Renal pelvis (tissue), 4 donors: ENCODE data around the gene INHBB. TPM values are rescaled to one million over a fixed set of nuclear protein-coding genes. Genes with fewer than 3 reads are reported as not detected.

Experiments used
- DNase-seq: peaks from one replicate; pipeline ENCODE4 v3.0.0-alpha.2; 2013
- polyA plus RNA-seq, 3 donors: library from polyadenylated mRNA; unstranded; fragments of 120-200 nt; gene quantifications; one replicate each; pipeline ENCODE4 v1.2.1, GENCODE V29; 2013; ENCODE audit not compliant: insufficient read length in 3 of 3

The INHBB gene
- polyA plus RNA-seq, 3 donors, result 0.06 TPM; not detected in 1

DNA sequence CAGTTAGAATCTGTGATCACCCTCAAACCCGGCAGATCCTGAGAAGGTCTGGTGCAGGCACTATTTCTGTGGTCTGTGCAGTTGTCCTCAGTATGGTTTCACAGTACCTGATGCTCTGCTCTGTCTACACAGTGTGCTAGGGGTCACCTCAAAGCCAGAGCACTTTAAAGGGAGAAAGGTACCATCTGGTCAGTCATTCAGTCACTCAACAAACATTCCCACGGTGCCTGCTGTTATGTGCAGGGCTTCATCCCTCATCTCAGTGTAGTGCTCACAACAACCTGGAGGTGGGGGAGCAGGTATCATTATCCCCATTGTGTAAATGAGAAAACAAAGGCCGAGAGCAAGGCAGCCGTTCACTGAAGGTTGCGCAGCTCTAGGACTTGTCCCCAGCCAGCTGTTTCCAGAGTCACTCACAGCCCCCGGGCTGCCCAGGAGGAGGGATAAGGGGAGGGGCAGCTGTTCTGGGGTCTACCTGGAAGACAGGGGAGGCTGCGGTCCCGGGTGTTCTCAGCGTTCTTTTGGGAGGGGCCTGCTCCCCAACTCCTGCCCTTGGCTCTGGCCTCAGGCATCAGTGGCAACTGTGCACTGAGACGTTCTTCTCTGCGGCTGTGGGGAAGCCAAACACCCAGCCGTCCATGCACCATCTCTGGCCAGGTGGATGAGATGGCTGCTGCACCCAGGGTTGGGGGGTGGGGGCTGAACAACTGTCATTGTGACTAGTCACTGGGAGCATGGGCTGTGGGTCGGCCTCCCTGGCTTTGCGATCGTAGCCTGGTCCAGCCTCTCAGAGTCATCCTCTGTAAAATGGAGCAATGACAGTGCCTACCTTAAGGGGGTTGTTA, 9.2 kb downstream of the INHBB start:
- no peak for DNase-seq

DNA sequence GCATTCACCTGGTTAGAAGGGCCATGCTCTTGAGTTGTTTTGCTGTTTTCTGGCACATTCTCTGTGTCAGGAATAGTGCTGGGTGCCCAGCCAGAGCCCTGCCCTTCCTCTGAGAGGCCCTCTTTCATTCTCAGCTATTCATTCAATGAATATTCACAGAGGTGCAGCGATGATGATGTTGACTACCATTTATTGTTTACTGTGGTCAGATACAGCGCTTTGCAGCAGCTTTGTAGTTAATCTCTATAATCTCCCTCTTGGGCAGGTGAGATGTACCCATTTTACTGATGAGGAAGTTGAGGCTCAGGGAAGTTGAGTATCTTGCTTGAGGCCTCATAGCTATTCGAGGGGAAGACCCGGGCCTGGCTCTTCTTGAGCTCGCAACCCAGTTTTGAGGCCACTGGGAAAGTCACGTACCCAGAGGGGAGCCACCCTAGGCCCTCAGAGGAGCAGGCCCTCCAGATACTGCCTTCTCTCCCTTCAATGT, 9.9 kb downstream of the INHBB start:
- DNase-seq, result no peak

DNA sequence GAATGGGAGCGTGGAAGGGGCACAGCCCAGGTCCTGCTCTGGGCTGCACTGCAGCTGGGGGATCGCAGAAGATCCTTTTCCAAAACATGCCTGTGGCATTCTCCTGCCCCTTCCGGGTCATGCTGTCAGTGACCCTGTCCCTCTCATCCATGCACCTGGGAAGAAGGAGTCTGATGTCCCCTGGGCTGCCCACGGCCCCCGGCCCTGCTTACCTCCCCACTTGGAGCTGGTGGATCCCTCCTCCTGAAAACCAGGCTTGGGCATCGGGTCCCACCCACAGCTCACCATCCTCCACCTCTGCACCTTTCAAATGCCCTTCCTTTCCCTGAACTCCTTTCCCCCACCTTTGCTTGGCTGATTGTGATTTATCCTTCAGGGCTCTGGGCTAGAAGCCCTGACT, 11.8 kb downstream of the INHBB start:
- DNase-seq, result no peak

DNA sequence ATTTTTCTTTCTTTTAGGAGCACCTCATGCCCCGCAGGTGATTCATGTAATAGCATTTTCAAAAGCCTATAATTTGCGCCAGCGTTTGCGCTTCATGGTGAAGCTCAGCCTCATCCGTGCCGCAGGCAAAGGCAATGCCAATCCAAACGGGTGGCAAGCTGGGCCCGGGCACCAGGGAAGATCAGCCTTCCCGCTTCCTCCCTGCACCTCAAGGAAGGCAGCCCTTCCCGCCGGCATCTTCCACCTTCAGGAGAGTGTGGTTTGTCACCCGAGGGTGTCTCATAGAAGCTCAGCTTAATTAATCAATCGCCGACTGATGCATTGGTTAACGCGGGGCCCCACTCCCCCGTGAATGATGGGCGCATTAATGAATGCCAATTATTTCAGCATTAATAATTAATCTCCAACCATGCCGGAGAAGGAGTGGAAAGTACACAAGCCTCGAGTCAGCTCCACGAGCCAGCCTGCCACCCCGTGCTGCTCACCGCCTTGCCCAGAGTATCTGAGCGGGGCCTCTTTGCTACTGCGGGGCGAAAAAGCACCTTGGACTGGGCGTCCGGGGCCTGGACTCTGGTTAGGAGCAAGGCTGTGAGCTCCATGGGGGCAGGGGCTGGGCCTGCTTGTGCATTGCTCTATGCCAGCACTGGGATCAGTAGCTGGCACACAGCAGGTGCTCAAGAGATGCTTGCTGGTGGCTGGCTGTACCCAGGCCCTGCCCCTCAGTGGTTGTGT, 13.0 kb downstream of the INHBB start:
- no peak for DNase-seq

DNA sequence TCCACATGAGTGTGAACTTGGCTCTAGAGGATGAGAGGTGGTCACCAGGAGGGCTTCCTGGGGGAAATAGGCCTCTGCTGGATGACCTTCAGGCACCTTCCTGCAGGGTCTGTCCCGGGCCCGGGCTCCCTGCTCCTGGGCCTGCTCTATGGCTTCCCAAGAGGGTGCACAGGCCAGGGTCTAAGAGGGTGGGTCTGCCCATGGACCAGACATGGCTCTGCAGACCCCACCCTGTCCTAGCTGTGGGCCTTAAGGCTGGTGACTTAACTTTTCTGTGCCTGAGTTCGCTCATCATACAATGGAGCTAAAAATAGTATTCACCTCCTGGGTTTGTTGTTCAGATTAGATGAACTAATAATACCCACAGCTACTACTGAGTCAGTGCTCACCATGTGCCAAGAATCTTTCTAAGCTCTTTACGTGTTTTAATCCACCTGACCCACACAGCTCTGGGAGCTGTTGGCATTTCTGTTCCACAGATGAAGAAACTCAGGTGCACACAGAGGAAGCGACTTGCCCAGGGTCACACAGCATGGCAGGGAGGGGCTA, 14.4 kb downstream of the INHBB start:
- DNase-seq, result no peak

DNA sequence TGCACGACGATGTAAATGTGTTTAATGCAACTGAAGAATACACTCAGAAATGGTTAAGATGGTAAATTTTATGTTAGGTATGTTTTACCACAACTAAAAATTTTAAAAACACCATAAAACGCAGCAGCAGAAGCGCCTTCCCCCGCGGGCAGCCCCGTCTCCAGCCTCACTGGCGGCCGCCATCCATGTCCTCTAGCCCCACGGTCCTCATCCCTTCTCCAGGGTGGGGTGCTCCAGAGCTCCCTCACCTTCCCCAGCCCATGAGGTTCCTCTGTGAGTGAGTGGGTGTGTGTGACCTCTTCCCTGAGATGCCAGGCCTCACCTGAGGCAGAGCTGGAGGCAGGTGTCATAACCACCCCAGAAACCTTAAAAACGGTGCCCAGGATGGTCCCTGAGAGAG, 17.0 kb downstream of the INHBB start:
- DNase-seq, result no peak

DNA sequence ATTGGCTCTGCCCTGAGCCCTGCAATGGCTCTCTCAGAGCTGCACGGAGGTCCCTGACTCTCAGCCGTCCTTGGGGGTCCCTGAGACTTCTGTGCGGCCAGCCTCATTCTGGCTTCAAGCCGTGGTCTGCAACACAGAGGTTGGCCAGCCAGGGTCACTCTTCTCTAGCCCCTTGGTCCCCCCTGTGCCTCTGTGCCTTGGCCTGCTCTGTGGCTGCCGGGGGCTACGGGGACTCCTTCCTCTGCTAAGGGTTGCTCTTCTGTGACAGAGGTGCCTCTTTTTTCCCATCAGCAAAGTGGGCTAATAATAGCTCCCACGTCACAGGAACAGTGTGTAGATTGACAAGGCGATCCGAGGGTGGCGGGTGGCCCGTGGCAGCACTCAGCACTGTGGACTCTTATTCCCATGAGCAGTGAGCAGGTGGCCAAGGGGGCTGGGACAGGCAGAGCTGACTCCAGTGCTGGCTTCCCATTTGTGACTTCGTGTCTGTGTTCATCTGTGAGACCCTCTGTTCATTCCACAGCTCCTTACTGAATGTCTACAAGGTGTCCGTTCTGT, 19.4 kb downstream of the INHBB start:
- no peak for DNase-seq

DNA sequence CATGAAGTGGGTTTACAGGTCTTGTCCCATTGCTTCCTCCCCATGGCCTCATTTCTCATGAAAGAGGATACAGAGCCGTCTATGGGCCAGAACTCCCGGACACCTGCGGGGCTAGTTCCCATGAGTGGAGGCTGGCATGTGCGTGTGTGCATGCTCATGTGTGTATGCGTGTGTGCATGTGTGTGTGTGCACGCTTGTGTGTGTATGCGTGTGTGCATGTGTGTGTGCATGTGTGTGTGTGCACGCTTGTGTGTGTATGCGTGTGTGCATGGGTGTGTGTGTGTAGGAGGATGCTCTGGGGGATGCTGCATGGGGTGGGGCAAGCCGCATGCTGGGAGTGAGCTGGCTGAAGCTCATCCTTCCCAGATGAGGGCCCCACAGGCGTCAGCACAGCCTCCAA, 20.8 kb downstream of the INHBB start:
- no peak for DNase-seq

DNA sequence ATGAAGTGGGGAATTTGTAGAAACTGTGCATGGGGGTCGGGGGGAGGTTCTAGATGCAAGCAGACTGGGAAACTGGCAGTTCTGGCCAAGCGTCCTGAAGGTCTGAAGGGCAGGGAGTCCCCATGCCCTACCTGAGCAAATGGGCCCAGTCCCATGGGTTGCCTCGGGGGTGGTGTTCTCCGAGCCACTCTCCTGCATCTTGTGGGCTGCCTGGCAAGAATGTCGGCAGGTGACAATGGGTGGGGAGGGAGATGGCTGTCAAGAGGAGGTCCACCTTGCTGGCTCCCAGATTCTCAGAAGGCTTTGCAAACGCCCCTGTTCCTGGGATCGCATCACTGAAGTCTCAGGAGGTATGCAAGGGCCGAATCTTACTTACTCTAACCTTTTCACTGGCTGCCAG, 21.3 kb downstream of the INHBB start:
- no peak for DNase-seq

DNA sequence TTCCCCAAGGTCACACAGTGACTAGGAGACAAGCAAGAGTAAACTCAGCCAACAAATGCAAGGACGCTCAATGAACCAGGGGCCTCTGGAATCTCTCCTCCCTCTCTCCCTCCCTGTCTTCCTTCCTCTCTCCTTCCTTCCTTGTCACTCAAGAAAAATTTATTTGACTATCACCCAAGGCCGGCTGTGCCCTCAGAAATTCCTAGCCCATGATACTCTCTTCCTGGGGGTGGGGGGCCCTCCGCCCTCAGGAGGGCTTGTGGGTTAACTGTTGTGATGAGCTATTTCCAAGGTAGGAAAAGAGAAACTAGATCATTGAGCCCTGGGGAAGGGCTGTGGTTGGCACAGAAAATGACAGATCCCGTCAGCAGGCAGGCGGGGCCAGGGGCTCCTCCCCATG, 21.7 kb downstream of the INHBB start:
- no peak for DNase-seq

DNA sequence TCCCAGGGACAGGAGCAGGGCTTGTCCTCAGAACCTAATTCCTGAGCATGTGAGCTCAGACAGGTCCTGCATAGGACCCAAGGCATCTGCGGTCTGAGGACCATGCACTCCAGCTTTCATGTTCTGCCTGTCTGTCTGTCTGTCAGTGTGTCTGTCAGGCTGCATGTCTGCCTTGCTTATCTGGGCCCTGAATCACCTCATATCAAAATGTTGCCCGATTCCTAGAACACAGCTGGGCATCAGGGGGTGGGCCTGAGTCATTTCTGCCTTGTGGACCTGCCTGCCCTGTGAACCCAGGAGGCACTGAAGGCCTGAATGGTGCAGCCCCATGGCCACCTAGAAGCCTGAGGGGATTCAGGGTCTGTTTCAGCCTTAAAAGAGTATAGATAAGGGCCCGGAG, 22.1 kb downstream of the INHBB start:
- no peak for DNase-seq

DNA sequence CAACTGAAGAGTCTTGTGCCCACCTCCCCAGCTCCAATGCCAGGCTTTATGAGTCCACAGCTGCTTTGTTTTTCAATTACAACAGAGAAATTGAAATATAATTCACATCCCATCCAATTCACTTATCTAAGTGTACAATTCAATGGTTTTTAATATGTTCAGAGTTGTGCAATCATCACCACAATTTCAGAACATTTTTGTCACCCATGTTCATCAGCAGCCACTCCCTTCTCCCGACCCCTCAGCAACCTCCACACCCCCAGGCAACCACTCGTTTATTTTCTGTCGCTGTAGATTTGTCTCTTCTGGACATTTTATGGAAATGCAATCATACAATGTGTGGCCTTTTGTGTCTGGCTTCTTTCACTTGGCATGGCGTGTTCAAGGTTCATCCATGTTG, 23.3 kb downstream of the INHBB start:
- DNase-seq, result no peak

DNA sequence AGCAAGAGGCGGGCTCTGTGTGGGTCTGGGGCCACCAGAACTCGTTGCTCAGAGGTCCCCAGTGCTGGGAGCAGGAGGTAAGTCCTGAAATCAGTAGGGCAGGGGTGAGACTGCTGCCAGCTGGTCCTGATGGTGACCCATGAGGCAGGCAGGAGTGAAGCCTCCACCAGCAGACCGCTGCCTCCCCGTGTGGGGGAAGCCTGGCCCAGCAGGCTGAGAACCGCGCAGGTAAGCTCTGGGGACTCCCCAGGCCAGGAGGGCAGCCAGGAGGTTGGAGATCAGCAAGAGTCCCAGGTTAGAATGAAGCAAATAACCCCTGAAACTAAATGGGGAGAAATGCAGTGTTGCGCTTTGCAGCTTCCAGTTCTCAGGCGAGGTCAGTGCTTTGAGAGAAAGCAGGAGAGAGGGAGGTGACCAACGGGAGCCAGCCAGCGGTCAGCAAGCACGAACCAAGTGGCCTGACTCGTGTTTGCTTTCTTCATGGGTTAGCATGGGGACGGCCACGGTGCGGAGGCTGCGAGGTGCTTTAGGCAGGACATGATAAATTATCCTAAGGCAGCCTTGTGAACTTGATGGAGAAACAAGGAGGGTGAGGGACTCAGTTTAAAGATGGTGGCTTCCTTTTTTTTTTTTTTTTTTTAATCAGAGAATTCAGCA, 26.2 kb downstream of the INHBB start:
- DNase-seq, result no peak

DNA sequence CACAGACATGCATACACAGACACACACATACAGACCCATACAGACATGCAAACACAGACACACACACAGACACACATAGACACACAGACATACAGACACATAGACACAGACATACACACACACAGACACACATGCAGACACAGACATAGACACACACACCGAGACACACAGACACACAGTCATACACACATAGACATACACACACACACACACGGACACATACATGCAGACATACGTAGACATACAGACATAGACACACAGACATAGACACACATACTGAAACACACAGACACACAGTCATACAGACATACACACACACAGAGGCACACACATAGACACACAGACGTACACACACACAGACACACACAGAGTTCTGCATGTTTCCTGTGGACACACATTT, 26.9 kb downstream of the INHBB start:
- no peak for DNase-seq

DNA sequence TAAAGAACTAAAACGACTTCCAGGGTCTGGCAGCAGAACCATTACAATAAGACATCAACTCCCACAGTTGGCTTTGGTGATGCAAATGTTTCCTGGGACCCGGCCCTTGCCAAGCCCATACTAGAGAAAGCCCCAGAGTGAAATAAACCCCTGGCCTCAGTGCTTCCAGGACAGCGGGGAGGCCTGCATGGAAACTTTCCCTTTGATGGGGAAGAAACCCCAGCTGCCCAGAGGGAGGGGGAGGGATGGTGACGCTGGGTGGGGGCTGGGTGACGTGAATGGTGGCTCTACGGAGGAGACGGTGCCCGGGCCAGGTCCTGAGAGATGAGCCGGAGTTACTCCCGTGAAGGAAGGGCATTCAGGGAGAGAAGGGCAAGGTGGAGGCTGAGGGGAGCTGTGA, 27.5 kb downstream of the INHBB start:
- no peak for DNase-seq

DNA sequence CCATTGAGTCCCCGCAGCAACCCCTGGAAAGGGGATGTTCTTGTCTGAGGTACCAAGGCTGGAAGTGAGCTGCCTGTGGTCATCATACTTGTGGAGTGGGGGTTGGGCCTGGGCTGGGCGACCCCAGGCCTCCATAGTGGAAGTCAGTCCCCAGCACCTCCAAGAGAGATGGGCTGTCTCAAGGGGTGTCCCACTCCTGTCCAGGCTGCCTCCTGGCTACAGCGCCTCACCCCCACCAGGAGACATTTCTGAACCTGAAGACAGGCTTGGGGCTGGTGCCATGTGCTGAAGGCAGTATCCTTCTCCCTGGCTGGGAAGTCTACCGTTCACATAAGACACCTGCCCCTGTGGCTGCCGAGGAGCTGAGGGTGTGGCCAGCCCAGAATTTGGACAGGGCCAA, 28.9 kb downstream of the INHBB start:
- DNase-seq, result no peak

DNA sequence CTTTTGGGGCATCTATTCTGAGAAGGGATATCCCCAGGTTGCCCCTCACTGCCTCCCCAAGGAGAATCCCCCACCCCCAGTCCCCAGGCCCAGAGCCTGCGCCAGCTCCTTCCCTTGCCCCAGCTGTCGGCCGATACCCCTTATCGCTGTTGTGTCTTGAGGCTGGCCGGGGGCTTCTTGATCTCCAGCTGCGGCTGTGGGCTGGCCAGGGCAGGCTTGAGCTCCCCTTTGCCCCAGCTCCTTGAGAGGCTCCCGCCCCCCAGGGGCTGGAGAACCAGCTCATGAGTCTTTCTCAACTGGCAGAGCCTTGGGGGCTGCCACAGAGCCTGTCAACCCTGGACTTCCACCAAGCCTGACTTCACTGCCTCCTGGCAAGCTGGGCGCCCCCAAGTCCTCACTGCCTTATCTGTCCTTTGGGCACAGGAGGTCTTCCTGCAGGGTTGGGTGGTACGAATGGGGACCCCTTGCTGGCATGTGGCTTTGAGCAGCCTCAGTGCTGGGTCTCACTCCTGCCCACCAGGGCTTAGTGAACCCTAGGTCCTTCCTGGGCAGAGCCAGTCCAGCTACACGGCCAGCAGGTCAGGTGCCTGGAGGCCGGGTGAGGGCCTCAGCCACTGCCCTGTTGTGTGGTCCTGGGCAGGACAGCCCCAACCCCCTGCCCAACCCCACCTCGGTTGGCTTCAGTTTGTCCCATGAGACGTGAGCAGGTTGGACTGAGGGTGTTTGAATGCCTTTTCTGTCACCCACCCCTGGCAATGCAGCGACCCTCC, 29.5 kb downstream of the INHBB start:
- DNase-seq, result no peak

DNA sequence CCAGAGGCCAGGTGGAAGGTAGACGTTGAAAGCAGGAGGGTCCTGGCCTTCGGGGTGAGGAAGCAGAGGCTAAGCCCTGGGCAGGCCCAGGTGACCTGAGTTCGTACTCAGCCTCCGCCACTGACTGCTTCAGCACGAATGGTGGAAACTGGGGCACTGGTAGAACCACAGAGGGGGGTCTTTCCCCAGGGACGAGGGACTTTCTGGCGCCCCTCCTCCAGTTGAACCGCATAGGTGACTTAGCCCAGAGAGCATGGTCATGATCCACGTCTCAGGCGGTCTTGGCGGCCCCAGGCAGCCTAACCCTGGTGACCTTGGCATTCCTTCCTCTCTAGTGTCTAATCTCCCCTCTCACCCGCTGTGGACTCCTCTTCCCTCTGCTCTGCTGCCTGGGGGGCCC, 30.2 kb downstream of the INHBB start:
- DNase-seq, result no peak

DNA sequence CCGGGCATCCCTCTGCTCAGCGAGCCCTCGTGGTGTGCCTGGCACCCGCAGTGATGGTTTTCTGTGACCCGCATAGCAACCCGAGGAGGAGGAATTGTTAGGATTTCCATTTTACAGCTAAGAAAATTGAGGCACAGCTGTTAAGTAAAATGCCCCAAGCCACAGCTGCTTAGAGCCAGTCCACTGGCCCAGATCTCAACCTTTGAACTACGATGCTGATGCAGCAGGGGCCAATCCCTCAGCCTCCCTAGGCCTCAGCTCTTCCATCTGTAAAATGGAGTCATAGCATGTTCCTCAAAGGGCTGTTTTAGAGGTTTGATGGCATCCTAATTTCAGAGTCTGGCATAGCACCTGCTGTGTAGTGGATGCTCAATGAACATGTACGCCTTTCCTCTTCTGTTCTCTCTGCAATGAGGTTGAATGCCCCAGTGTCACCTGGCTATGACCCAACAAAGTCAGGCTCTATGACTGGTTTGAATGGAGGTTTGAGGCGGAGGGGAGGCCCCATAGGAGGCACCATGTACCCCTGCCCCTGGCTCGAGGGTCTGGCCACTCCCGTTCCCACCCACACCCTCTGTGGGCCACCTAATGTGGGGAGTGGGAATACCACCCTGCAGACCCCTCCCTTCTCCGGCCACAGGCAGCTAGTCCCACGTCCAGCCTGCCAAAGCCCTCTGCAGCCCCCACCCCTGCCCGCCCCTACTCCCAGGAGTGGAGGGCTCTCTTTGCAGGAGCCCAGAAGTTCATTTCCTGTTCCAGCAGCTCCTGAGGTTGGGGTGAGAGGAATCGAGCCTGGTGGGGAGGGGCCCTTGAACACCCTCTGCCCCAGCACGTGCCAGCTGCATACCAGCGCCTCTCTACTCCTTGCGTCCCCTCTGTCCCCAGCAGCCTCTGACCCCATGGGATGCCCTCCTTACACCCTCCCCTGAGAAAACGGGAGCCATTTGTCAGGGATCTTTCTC, 31.0 kb downstream of the INHBB start:
- DNase-seq, result no peak

DNA sequence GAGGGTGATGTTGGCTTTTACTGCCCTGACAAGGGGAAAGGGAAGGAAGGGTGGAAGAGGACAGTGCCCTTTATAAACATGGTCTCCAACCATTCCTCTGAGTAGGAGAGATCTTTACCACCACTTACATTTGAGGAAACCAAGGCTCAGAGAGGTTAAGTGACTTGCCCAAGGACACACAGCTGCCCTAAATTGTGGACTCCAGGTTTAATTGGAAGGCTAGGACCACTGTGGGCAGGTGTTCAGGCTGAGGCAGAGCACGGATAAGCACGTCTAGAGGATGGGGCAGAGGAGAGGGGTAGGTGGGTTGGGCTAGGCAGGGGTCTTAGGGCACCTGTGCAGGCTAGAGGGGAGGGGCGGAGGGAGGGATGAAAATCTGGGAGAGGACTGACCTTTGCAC, 32.7 kb downstream of the INHBB start:
- DNase-seq, result no peak
